Activated CD8-positive, alpha-beta T cell treated with anti-CD3 and anti-CD28 coated beads for 36 hours (primary cell): ENCODE data around the gene BHLHA15. TPM values are rescaled to one million over a fixed set of nuclear protein-coding genes. Genes with fewer than 3 reads are reported as not detected.

Source experiments
- ATAC-seq: fragments of 200-7000 bp; cut with Tn5 transposase; one replicate; pipeline ENCODE4 v1.10.0; 2021; ENCODE audit warnings: mild to moderate bottlenecking, moderate library complexity
- CTCF ChIA-PET: fragments of 350-600 bp; sonication (Branson Sonifier 250); formaldehyde crosslinking; loops from one replicate; lab custom pipeline; 2021; ENCODE audit warnings: antibody characterized with exemption; lab: Charles Lee
- POLR2A ChIA-PET: fragments of 350-600 bp; sonication (Branson Sonifier 250); formaldehyde crosslinking; loops from one replicate; lab custom pipeline; 2021; ENCODE audit warnings: antibody characterized with exemption; lab: Charles Lee
- DNase-seq: peaks from one replicate; pipeline ENCODE4 v3.0.0-alpha.2; 2020
- H3K27ac Mint-ChIP-seq: one replicate; pipeline ENCODE4 v1.8.0; 2021; ENCODE audit warnings: mild to moderate bottlenecking, mixed read lengths
- H3K27me3 Mint-ChIP-seq: one replicate; pipeline ENCODE4 v1.8.0; 2021; ENCODE audit warnings: mixed read lengths
- H3K36me3 Mint-ChIP-seq: one replicate; pipeline ENCODE4 v1.8.0; 2021; ENCODE audit warnings: low read depth, mixed read lengths
- H3K4me1 Mint-ChIP-seq: one replicate; pipeline ENCODE4 v1.8.0; 2021; ENCODE audit warnings: low read depth, mixed read lengths
- H3K4me3 Mint-ChIP-seq: one replicate; pipeline ENCODE4 v1.8.0; 2021; ENCODE audit warnings: mild to moderate bottlenecking, moderate library complexity, mixed read lengths
- H3K9me3 Mint-ChIP-seq: one replicate; pipeline ENCODE4 v1.8.0; 2021; ENCODE audit warnings: mixed read lengths
- intact Hi-C: fragments of 100-400 bp; cut with micrococcal nuclease; formaldehyde crosslinking; loops from one replicate; pipeline ENCODE4 v1.10.0; 2022
- total RNA-seq, 2 experiments: library from RNA; stranded (reverse); gene quantifications; one replicate each; pipeline ENCODE4 v1.2.3, GENCODE V29; 2021
- TF ChIP-seq, protein P1 (sequence below): fragments of 200-600 bp; IDR thresholded peaks from one replicate; pipeline ENCODE4 v1.8.0; 2022; ENCODE audit warnings: antibody characterized with exemption, mild to moderate bottlenecking

BHLHA15 gene
- total RNA-seq, 2 experiments from 2014 or later, result 0.94 TPM; not detected in 1

- no peaks in the 10 kb centered on the region for H3K27me3 Mint-ChIP-seq
- ChIA-PET POLR2A (no interaction called here), CTCF (no interaction called here)
- no peaks in the 10 kb centered on the region for H3K4me1 Mint-ChIP-seq
- no peaks in the 10 kb centered on the region for H3K9me3 Mint-ChIP-seq
- DNase-seq, result no peak
- no peak for ATAC-seq
- TF ChIP-seq, protein P1, sequence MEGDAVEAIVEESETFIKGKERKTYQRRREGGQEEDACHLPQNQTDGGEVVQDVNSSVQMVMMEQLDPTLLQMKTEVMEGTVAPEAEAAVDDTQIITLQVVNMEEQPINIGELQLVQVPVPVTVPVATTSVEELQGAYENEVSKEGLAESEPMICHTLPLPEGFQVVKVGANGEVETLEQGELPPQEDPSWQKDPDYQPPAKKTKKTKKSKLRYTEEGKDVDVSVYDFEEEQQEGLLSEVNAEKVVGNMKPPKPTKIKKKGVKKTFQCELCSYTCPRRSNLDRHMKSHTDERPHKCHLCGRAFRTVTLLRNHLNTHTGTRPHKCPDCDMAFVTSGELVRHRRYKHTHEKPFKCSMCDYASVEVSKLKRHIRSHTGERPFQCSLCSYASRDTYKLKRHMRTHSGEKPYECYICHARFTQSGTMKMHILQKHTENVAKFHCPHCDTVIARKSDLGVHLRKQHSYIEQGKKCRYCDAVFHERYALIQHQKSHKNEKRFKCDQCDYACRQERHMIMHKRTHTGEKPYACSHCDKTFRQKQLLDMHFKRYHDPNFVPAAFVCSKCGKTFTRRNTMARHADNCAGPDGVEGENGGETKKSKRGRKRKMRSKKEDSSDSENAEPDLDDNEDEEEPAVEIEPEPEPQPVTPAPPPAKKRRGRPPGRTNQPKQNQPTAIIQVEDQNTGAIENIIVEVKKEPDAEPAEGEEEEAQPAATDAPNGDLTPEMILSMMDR, result no peak
- H3K4me3 Mint-ChIP-seq, result no peak overlapping the region
- peaks cover 5% of the 10 kb centered on the region for H3K36me3 Mint-ChIP-seq
- no peak overlapping the region for H3K27ac Mint-ChIP-seq
- intact Hi-C loops, result no loop called here
Observed at GRCh38 chr7:98224701-98225181, 13.5 kb downstream of the BHLHA15 start.

GRCh38 chr7:98225913-98226614 lies 14.8 kb downstream of the BHLHA15 start:
- ATAC-seq, result no peak
- POLR2A ChIA-PET, result no interaction called here
- peaks cover 5% of the 10 kb centered on the region for H3K36me3 Mint-ChIP-seq
- CTCF ChIA-PET, result no interaction called here
- H3K9me3 Mint-ChIP-seq, result no peaks in the 10 kb centered on the region
- no peak for DNase-seq
- intact Hi-C loops, result no loop called here
- H3K27ac Mint-ChIP-seq, result no peak overlapping the region
- no peaks in the 10 kb centered on the region for H3K4me1 Mint-ChIP-seq
- H3K27me3 Mint-ChIP-seq, result no peaks in the 10 kb centered on the region
- H3K4me3 Mint-ChIP-seq, result no peak overlapping the region
- TF ChIP-seq, protein P1, result no peak

GRCh38 chr7:98227939-98228338 lies 16.7 kb downstream of the BHLHA15 start:
- intact Hi-C loops, result no loop called here
- POLR2A ChIA-PET, result interaction anchor here (0.8 kb wide), 2 partner anchors 10 to 14 kb away, joined by 3 read pairs; no protein-coding TSS in a partner anchor
- Mint-ChIP-seq H3K9me3 (no peaks in the 10 kb centered on the region), H3K4me1 (no peaks in the 10 kb centered on the region), H3K4me3 (no peak overlapping the region), H3K27me3 (no peaks in the 10 kb centered on the region), H3K36me3 (no peaks in the 10 kb centered on the region), H3K27ac (no peak overlapping the region)
- TF ChIP-seq, protein P1, result no peak
- CTCF ChIA-PET, result no interaction called here
- no peak for ATAC-seq
- DNase-seq, result no peak

DNA sequence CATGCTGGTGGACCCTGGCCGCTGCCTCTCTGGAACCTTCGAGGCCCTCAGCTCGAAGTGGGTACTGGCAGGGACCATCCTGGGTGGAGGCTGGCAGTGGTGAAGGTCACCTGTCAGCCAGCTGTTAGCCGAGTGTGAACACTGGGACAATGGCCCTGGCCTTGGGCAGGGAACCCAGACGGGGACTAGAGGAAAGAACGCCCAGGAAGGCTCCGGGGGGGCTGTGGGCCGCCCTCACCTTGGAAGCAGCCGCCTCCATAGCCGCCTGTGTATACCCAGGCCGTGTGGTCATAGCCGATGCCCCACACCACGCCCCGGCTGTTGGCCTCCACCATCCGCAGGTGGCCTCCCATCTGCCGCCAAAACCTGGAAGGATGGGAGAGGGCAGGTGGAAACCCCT lies 17.6 kb downstream of the BHLHA15 start:
- H3K4me1 Mint-ChIP-seq, result no peaks in the 10 kb centered on the region
- no peak overlapping the region for H3K4me3 Mint-ChIP-seq
- DNase-seq (no peak), ATAC-seq (no peak)
- intact Hi-C loops, result no loop called here
- no peaks in the 10 kb centered on the region for H3K9me3 Mint-ChIP-seq
- POLR2A ChIA-PET, result interaction anchor here (0.8 kb wide), 1 partner anchor 10 kb away, joined by 3 read pairs; no protein-coding TSS in a partner anchor
- no peak overlapping the region for H3K27ac Mint-ChIP-seq
- no peaks in the 10 kb centered on the region for H3K27me3 Mint-ChIP-seq
- H3K36me3 Mint-ChIP-seq, result no peaks in the 10 kb centered on the region
- CTCF ChIA-PET, result no interaction called here
- TF ChIP-seq, protein P1, result no peak

- CTCF ChIA-PET, result no interaction called here
- DNase-seq (no peak), ATAC-seq (no peak)
- TF ChIP-seq, protein P1, result no peak
- no peaks in the 10 kb centered on the region for H3K36me3 Mint-ChIP-seq
- intact Hi-C loops, result no loop called here
- POLR2A ChIA-PET, result no interaction called here
- no peaks in the 10 kb centered on the region for H3K4me1 Mint-ChIP-seq
- no peak overlapping the region for H3K4me3 Mint-ChIP-seq
- H3K27ac Mint-ChIP-seq, result no peak overlapping the region
- H3K27me3 Mint-ChIP-seq, result no peaks in the 10 kb centered on the region
- H3K9me3 Mint-ChIP-seq, result no peaks in the 10 kb centered on the region
Observed at GRCh38 chr7:98229441-98229840, 18.2 kb downstream of the BHLHA15 start.
